Adipose tissue (tissue), 3 donors: ENCODE data around the gene IFT81. TPM values are rescaled to one million over a fixed set of nuclear protein-coding genes. Genes with fewer than 3 reads are reported as not detected.

ENCODE experiments used
- H3K27ac ChIP-seq: one replicate; pipeline ENCODE4 v1.5.1; 2013; ENCODE audit warnings: low read depth, low read length
- WGBS, 3 donors: extraction: QIAGEN DNeasy Blood & Tissue Kit; methylation state at CpG; one replicate each; pipeline ENCODE4 v1.1.7; 2013; 5-methylcytosine and 5-hydroxymethylcytosine counted together
- polyA plus RNA-seq, 3 donors: library from polyadenylated mRNA; stranded (reverse); fragments of 200-250 nt; gene quantifications; one replicate each; pipeline ENCODE4 v1.2.3, GENCODE V29; 2013
- donor health status: healthy with polysubstance abuse.
- donor health status: Bipolar disorder and iron deficiency.
- donor health status: healthy.

The IFT81 gene
- polyA plus RNA-seq, 3 donors = 2.0 to 7.2 (median 2.7) TPM

DNA sequence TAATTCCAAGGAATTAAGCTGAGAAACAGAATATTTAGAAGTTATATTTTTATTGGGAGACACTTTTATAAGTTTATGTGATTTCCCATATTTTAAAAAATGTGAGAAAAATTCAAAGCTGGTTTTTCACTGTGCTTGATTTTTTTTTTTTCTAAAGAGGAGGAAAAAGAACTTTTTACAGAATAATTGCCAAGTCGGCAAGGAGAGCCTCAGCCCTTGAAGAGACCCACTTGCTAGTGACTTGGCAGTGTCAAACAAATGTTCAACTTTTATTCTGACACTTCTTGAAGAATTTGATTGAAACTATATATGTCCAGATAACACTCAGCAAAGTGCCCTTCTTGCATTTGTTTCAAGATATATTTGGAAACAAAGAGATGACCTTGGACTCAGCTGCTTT is 104.6 kb downstream of the IFT81 start:
- WGBS, 3 donors = 81 to 86% (median 85%) methylated on average over 1 of the region's 1 CpG

GRCh38 chr12:110229409-110229808 is 105.3 kb downstream of the IFT81 start:
- WGBS, 3 donors = 94 to 96% (median 95%) methylated on average over 4 of the region's 4 CpGs
- H3K27ac ChIP-seq = no peak overlapping the region

More for the DNA sequence above, 104.6 kb downstream of the IFT81 start:
- H3K27ac ChIP-seq = no peak overlapping the region

DNA sequence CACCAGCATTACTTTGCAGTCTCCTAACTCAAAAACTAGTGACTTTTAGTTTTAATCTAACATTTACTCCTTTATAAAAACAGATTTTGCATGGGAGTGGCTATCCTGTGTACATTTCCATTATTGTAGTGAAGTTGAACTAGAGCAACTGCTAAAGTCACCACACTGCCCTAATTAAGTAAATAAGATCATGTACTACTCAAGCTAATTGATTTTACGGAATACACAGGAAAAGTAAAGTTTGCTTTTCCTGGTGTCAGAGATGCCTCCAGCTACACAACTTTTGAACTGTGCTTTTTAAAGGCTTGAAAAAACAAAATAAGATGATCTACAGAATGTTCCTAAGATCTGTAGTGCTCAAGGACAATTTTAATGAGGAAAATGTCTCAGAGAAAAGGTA is 106.5 kb downstream of the IFT81 start:
- WGBS, 3 donors = 67 to 100% (median 90%) methylated on average over 1 of the region's 1 CpG
- H3K27ac ChIP-seq = no peak overlapping the region

- H3K27ac ChIP-seq = no peak overlapping the region
Observed at GRCh38 chr12:110233212-110233903, 109.2 kb downstream of the IFT81 start.

GRCh38 chr12:110234331-110234751 is 110.2 kb downstream of the IFT81 start:
- 30 to 40% (median 38%) methylated on average over 2 of the region's 2 CpGs for whole genome bisulfite sequencing, 3 donors
- H3K27ac ChIP-seq = no peak overlapping the region

More at GRCh38 chr12:110233212-110233903, 109.2 kb downstream of the IFT81 start:
- 83 to 85% (median 83%) methylated on average over 6 of the region's 6 CpGs for WGBS, 3 donors

DNA sequence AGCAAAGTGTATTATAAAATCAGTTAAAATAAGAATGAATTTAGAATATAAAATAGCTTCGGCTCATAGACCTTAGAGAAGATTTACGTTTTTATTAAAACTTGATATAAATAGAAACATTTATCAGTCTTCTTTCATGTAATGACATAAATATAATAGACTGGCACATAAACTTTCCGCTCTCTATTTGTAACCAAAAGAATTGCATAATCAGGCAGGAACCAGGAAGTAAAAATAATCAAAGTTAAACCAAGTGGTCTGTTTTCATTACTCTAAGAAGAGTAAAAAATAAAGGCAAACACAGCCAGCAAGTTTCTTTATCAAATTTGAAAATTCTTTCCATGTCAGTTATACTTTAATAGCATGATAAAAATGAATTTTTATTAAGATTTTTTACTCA is 110.6 kb downstream of the IFT81 start:
- 10 to 20% (median 19%) methylated on average over 3 of the region's 3 CpGs for WGBS, 3 donors

DNA sequence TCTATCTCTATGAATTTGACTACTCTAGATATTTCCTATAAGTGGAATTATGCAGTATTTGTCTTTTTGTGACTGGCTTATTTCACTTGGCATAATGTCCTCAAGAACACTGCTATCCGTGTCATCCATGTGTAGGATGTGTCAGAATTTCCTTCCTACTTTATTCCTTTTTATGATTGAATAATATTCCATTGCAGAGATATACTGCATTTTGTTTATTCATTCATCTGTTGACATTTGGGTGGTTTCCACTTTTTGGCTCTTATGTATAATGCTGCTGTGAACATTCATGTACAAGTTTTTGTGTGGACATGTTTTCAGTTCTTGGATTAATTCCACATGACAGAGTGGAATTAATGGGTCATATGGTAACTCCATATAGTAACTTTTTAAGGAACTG is 111.2 kb downstream of the IFT81 start:
- no peak overlapping the region for H3K27ac ChIP-seq
- 48 to 87% (median 68%) methylated on average over 1 of the region's 1 CpG for WGBS, 3 donors

More for the DNA sequence above, 110.6 kb downstream of the IFT81 start:
- no peak overlapping the region for H3K27ac ChIP-seq

DNA sequence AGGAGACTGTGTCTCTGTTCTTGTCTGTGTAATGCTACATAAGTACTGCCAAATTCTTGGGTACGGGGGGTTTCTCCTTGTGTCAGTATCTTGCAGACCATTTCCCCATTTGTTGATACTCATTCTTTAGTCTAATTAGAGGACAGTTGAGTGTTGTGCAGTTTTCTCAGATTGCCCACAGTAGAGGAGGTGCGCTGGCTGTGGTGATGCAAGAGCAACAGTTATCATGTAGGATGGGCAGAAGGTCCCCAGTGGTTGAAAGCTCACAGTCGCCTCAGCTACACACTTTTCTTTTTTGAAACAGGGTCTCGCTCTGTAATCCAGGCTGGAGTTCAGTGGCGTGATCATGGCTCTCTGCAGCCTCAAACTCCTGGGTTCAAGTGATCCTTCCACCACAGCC is 119.1 kb downstream of the IFT81 start:
- 82 to 96% (median 88%) methylated on average over 5 of the region's 5 CpGs for WGBS, 3 donors

DNA sequence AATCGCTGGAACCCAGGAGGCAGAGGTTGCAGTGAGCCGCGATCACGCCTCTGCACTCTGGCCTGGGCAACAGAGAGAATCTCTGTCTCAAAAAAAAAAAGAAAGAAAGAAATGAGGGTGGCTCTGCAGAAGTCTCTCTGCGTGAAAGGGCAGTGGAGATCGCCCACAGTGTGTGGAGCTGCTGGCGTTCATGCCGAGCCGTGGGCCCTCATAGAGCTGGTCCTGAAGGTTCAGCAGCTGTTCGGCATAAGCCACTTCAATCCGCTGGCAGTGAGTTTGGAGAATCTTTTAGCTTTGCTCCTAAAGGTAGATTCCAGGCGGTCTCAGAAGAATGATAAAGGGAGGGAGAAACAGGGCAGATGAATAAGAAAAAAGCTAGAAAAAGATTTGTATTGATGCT is 120.2 kb downstream of the IFT81 start:
- H3K27ac ChIP-seq = no peak overlapping the region
- 95 to 96% (median 96%) methylated on average over 12 of the region's 12 CpGs for WGBS, 3 donors

More for the DNA sequence above, 119.1 kb downstream of the IFT81 start:
- H3K27ac ChIP-seq = no peak overlapping the region

GRCh38 chr12:110244829-110245228 is 120.7 kb downstream of the IFT81 start:
- WGBS, 3 donors = 81 to 86% (median 81%) methylated on average over 8 of the region's 8 CpGs
- no peak overlapping the region for H3K27ac ChIP-seq

DNA sequence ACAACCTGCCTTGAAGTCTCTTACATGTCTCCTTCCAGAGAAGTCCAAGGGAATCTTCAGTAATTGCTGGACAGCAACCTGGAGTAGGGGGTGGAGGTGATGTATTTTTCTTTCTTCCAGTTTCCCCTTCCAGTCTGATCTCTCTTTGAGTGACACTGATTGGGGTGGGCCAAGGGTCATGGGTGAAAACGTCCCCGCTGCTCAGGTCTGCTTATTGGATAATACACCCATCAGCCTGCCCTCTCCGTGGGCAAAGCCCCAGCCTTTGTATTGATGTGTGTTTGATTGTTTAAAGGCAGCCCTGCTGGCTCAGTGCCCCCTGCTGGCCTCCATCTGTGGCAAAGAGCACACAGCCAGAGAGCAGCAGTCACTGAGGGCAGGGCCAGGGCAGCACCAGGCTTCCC is 121.2 kb downstream of the IFT81 start:
- 70 to 86% (median 80%) methylated on average over 3 of the region's 3 CpGs for WGBS, 3 donors
- H3K27ac ChIP-seq = no peak overlapping the region

DNA sequence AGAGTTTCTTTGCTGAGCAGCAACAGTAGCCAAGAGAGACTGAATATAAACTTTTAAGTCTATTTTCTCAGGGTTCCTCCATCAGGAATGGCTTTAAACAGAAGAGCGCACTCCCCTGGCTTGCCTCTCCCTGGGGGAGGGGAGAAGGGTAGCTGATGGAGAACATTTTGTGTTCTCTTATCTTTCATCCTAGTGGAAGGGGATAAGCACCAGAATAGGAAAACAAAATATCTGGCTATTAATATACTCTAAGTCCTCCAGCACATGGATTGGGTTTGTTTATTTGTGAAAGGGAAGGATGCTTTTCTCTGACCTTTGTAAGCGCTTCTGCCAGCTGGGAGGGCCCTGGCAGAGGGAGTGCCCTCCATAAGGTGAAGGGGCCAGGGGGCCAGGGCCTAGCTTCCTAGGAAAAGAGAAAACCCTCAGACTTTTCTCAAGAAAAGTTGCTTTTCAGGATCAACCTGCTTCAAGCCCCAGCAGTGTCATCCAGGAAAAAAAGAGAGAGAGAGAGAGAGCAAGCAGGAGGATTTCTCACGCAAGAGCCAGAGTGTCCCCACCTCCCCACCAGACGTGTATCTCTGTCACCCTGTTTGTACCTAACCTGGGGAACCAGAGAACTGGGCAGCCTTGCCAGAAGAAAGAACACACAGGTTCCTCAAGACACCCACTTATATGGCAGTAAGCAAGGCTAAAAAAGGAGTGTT is 122.6 kb downstream of the IFT81 start:
- no peak overlapping the region for H3K27ac ChIP-seq
- WGBS, 3 donors = 62 to 82% (median 79%) methylated on average over 4 of the region's 4 CpGs

DNA sequence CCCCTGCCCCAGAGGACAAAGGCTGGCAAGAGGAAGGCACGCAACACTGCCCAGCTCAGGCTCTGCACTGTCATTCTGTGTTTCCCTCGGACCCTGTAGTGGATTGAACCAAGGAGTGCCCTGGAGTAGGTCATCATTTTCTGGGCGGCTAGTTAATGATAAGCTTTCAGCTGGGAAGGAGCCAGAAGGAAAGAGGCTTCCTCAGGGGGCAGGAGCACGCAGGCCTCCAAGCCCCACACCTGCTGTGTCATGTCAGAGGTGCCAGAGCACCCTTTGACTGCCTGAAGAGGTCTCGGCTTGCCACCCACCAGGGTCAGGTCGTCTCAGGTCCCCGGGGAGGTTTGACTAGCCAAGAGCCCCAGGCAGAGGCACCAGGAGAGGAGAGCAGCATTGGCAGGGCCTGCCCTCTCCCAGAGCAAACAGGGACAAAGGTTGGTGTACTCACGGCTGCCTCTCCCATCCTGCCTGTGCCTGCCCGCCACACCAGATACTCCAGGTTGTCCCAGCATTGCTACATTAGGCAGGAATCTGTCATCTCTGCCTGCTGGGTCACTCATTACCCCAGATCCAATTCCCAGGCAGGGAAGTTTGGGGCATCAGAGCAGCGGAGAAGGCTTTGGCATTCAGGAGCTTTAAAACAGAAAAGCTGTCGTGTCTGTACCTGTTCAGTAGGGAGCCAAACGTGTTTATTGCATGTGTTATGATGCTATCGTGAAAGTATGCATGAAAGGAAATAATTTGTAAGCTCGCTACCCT is 123.4 kb downstream of the IFT81 start:
- 23 to 73% (median 71%) methylated on average over 14 of the region's 14 CpGs for whole genome bisulfite sequencing, 3 donors
- H3K27ac ChIP-seq = no peak overlapping the region

GRCh38 chr12:110248096-110248447 is 123.9 kb downstream of the IFT81 start:
- 41 to 93% (median 86%) methylated on average over 4 of the region's 4 CpGs for WGBS, 3 donors

GRCh38 chr12:110249105-110249504 is 124.9 kb downstream of the IFT81 start:
- 17 to 65% (median 24%) methylated on average over 4 of the region's 4 CpGs for WGBS, 3 donors

More at GRCh38 chr12:110248096-110248447, 123.9 kb downstream of the IFT81 start:
- no peak overlapping the region for H3K27ac ChIP-seq

GRCh38 chr12:110249716-110250225 is 125.6 kb downstream of the IFT81 start:
- H3K27ac ChIP-seq = no peak overlapping the region
- 73 to 87% (median 84%) methylated on average over 7 of the region's 7 CpGs for WGBS, 3 donors

More at GRCh38 chr12:110249105-110249504, 124.9 kb downstream of the IFT81 start:
- H3K27ac ChIP-seq = no peak overlapping the region

DNA sequence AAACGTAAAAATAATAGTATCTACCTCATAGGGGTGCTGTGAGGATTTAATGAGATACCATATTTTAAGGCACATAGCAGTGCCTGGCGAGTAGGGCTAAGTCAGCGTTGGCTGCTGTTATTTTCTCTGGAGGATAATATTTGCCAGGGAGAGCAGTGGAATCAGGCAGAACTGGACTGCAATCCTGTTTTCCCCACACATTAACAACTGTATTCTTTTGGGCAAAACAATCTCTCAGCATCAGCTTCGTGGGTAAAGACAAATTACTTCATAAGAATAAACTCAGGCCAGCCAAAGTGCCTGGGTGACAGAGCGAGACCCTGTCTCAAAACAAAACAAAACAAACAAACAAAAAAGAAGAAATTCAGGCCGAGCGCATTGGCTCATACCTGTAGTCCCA is 127.2 kb downstream of the IFT81 start:
- no peak overlapping the region for H3K27ac ChIP-seq
- WGBS, 3 donors = 84 to 89% (median 88%) methylated on average over 7 of the region's 7 CpGs

- no peak overlapping the region for H3K27ac ChIP-seq
- WGBS, 3 donors = 66 to 82% (median 70%) methylated on average over 9 of the region's 9 CpGs
Observed at GRCh38 chr12:110252716-110253115, 128.6 kb downstream of the IFT81 start.

DNA sequence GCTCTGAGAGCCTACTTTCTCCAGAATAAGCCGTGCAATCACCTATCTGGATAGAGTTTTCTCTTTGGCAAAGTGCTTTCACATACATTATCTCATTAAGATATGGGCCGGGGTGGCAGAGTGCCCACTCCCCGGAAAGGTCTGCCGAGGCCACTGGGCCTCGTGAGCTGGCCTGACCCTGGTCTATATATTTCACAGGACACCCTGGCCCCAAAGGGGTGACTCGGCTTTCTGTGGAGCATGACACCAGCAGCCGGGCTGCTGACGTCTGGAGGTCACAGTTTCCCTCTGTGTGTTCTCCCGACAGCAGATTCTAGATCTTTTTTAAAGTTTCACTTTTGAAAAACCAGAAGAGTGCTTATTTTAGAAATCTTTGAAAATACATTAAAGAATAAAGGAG is 129.0 kb downstream of the IFT81 start:
- WGBS, 3 donors = 30 to 40% (median 30%) methylated on average over 9 of the region's 9 CpGs
- H3K27ac ChIP-seq = no peak overlapping the region
